ENCODE data around the gene SPACA5B. TPM values are rescaled to one million over a fixed set of nuclear protein-coding genes. Genes with fewer than 3 reads are reported as not detected.
"Not testable (repeated sequence)": the region's sequence is repeated elsewhere in the genome, so short reads cannot be mapped to it uniquely, and the experiment has no call there.

Gene SPACA5B
- total and polyA plus RNA-seq, 10 of the 15 experiments (the other 5 are each of a cell fraction or from before 2014, with no cell fraction given), result 1.0 TPM; not detected in 9

DNA sequence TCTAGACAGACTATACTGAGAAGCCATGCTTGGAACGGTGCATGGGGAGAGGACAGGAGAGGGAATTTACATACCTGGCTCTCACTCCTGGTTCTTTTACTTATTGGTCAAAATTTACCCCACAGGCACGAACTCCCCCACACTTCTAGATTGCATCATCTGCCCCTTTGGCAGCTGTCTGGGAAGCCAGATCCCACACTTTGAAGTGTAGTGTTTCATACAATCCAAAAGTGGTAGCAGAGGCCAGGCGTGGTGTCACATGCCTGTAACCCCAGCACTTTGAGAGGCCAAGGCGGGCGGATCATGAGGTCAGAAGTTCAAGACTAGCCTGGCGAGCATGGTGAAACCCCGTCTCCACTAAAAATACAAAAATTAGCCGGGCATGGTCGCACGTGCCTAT lies 5.1 kb upstream of the SPACA5B start:
- BruUV-seq (replicated peaks); POLR2A ChIA-PET; H3K9ac ChIP-seq (ENCODE audit: control insufficient read depth, insufficient read depth, low read length); H4K20me1 ChIP-seq (ENCODE audit: control insufficient read depth, insufficient read depth); H3K79me2 ChIP-seq (ENCODE audit: control insufficient read depth, insufficient read depth, low read length); RAD21 ChIA-PET (ENCODE audit: unreplicated experiment); H3K9me3 ChIP-seq (replicated peaks; ENCODE audit: control insufficient read depth, insufficient read depth, low read length); FAIRE-seq; intact Hi-C loops (cut with micrococcal nuclease; ENCODE audit: unreplicated experiment); CTCF ChIA-PET; H3K4me3 ChIP-seq; in situ Hi-C loops (cut with MboI); ATAC-seq; H3K36me3 ChIP-seq (ENCODE audit: control insufficient read depth in 2 of 2, insufficient read depth in 2 of 2, low read length in 1 of 2); H3K27ac ChIP-seq (ENCODE audit: control insufficient read depth, insufficient read depth); H2AFZ ChIP-seq (ENCODE audit: control insufficient read depth, low read depth, low read length); H3K4me2 ChIP-seq (ENCODE audit: control insufficient read depth, insufficient read depth); SMC1A ChIA-PET (ENCODE audit: uncharacterized antibody, unreplicated experiment); H3K27me3 ChIP-seq (replicated peaks in 1 of 2; ENCODE audit: control insufficient read depth in 2 of 2, insufficient read depth in 2 of 2, low read length in 1 of 2); H3K4me1 ChIP-seq (ENCODE audit: control insufficient read depth, insufficient read depth, low read length); DNase-seq (ENCODE audit: low read depth, low spot score): not testable (repeated sequence)
- WGBS (ENCODE audit: insufficient coverage, insufficient replicate concordance, low lambda C conversion rate, missing lambda C conversion rate), result 11% methylated on average over 10 of the region's 10 CpGs

DNA sequence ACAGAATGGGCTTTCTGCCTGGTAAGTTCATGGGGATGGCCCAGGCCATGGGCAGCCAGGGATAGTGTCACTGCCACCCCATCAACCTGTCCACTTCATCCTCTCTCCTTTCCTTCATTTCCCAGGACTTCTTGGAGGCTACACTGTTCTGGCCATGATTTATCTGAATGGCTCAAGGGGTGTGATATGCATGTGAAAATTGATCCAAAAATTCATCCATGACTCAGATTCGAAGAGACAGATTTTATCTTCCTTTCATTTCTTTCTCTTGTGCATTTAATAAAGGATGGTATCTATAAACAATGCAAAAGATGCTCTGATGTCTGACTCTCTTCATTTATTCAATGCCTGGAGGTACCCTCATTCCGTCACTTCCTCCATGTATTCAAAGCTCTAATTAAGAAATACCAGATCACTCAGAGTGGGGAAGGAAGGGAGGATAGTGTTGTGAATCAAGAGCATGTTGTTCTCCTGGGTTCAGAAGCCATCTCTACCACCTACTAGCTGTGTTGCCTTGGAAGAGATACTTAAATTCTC lies 1.9 kb downstream of the SPACA5B start:
- ATAC-seq; FAIRE-seq; POLR2A ChIA-PET; H3K4me1 ChIP-seq (ENCODE audit: control insufficient read depth, insufficient read depth, low read length); in situ Hi-C loops (cut with MboI); H3K9me3 ChIP-seq (replicated peaks; ENCODE audit: control insufficient read depth, insufficient read depth, low read length); intact Hi-C loops (cut with micrococcal nuclease; ENCODE audit: unreplicated experiment); H4K20me1 ChIP-seq (ENCODE audit: control insufficient read depth, insufficient read depth); RAD21 ChIA-PET (ENCODE audit: unreplicated experiment); H3K36me3 ChIP-seq (ENCODE audit: control insufficient read depth in 2 of 2, insufficient read depth in 2 of 2, low read length in 1 of 2); H3K27ac ChIP-seq (ENCODE audit: control insufficient read depth, insufficient read depth); SMC1A ChIA-PET (ENCODE audit: uncharacterized antibody, unreplicated experiment); DNase-seq (ENCODE audit: low read depth, low spot score); H3K4me2 ChIP-seq (ENCODE audit: control insufficient read depth, insufficient read depth); H3K9ac ChIP-seq (ENCODE audit: control insufficient read depth, insufficient read depth, low read length); H3K79me2 ChIP-seq (ENCODE audit: control insufficient read depth, insufficient read depth, low read length); H2AFZ ChIP-seq (ENCODE audit: control insufficient read depth, low read depth, low read length); H3K4me3 ChIP-seq; CTCF ChIA-PET; BruUV-seq (replicated peaks); H3K27me3 ChIP-seq (replicated peaks in 1 of 2; ENCODE audit: control insufficient read depth in 2 of 2, insufficient read depth in 2 of 2, low read length in 1 of 2): not testable (repeated sequence)
- no CpG with 5 or more reads among the region's 2 CpGs for WGBS (ENCODE audit: insufficient coverage, insufficient replicate concordance, low lambda C conversion rate, missing lambda C conversion rate)

DNA sequence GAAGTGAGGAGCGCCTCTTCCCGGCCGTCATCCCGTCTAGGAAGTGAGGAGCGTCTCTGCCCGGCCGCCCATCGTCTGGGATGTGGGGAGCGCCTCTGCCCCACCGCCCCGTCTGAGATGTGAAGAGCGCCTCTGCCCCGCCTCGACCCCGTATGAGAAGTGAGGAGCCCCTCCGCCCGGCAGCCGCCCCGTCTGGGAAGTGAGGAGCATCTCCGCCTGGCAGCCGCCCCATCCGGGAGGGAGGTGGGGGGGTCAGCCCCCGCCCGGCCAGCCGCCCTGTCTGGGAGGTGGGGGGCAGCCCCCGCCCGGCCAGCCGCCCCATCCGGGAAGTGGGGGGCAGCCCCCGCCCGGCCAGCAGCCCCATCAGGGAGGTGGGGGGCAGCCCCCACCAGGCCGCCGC lies 8.7 kb downstream of the SPACA5B start:
- CTCF ChIA-PET; H3K9ac ChIP-seq (ENCODE audit: control insufficient read depth, insufficient read depth, low read length); H3K4me3 ChIP-seq; H4K20me1 ChIP-seq (ENCODE audit: control insufficient read depth, insufficient read depth); POLR2A ChIA-PET; H3K79me2 ChIP-seq (ENCODE audit: control insufficient read depth, insufficient read depth, low read length); FAIRE-seq; H3K36me3 ChIP-seq (ENCODE audit: control insufficient read depth in 2 of 2, insufficient read depth in 2 of 2, low read length in 1 of 2); H3K27me3 ChIP-seq (replicated peaks in 1 of 2; ENCODE audit: control insufficient read depth in 2 of 2, insufficient read depth in 2 of 2, low read length in 1 of 2); intact Hi-C loops (cut with micrococcal nuclease; ENCODE audit: unreplicated experiment); ATAC-seq; H2AFZ ChIP-seq (ENCODE audit: control insufficient read depth, low read depth, low read length); H3K27ac ChIP-seq (ENCODE audit: control insufficient read depth, insufficient read depth); H3K4me2 ChIP-seq (ENCODE audit: control insufficient read depth, insufficient read depth); H3K4me1 ChIP-seq (ENCODE audit: control insufficient read depth, insufficient read depth, low read length); DNase-seq (ENCODE audit: low read depth, low spot score); RAD21 ChIA-PET (ENCODE audit: unreplicated experiment); in situ Hi-C loops (cut with MboI); BruUV-seq (replicated peaks); SMC1A ChIA-PET (ENCODE audit: uncharacterized antibody, unreplicated experiment); H3K9me3 ChIP-seq (replicated peaks; ENCODE audit: control insufficient read depth, insufficient read depth, low read length): not testable (repeated sequence)
- 71% methylated on average over 6 of the region's 33 CpGs for WGBS (ENCODE audit: insufficient coverage, insufficient replicate concordance, low lambda C conversion rate, missing lambda C conversion rate)

DNA sequence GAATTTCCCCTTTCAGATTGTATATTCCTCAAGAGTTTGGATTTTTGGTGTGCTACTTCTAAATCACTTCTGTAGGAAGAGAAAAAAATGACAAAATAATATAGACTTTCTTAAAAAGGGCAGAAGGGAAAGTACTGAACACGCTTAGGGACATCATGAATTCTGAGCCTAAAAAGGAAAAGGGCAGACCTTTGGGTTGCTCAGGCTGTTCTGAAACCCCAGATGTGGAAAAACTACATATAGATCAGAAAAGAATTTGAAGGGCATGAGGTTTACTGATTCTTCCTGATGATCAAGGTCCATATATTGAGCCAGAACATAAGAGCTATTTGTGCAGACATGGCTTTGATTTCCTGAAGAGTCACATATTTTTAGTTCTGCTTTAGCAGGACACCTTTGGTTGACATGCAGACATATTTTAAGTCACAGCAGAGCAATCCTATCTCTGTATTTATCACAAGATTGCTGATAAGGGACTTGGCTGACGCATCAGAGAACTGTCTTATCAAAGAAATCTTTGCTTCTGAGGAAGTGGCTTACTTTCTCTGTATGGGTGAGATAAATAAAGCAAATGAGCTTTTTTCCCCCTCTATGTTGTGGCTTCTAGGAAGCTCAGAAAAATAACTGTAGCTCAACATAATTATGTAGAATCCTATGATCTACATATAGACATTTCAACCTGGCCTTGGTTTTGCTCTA lies 11.5 kb downstream of the SPACA5B start:
- WGBS (ENCODE audit: insufficient coverage, insufficient replicate concordance, low lambda C conversion rate, missing lambda C conversion rate), result no CpG with 5 or more reads among the region's 2 CpGs
- H4K20me1 ChIP-seq (ENCODE audit: control insufficient read depth, insufficient read depth); POLR2A ChIA-PET; BruUV-seq (replicated peaks); H3K27ac ChIP-seq (ENCODE audit: control insufficient read depth, insufficient read depth); H3K36me3 ChIP-seq (ENCODE audit: control insufficient read depth in 2 of 2, insufficient read depth in 2 of 2, low read length in 1 of 2); H3K4me3 ChIP-seq; ATAC-seq; intact Hi-C loops (cut with micrococcal nuclease; ENCODE audit: unreplicated experiment); H3K4me1 ChIP-seq (ENCODE audit: control insufficient read depth, insufficient read depth, low read length); in situ Hi-C loops (cut with MboI); H3K9ac ChIP-seq (ENCODE audit: control insufficient read depth, insufficient read depth, low read length); H3K9me3 ChIP-seq (replicated peaks; ENCODE audit: control insufficient read depth, insufficient read depth, low read length); DNase-seq (ENCODE audit: low read depth, low spot score); H3K4me2 ChIP-seq (ENCODE audit: control insufficient read depth, insufficient read depth); CTCF ChIA-PET; RAD21 ChIA-PET (ENCODE audit: unreplicated experiment); SMC1A ChIA-PET (ENCODE audit: uncharacterized antibody, unreplicated experiment); H2AFZ ChIP-seq (ENCODE audit: control insufficient read depth, low read depth, low read length); H3K79me2 ChIP-seq (ENCODE audit: control insufficient read depth, insufficient read depth, low read length); FAIRE-seq; H3K27me3 ChIP-seq (replicated peaks in 1 of 2; ENCODE audit: control insufficient read depth in 2 of 2, insufficient read depth in 2 of 2, low read length in 1 of 2): not testable (repeated sequence)
